T47D (cell line): ENCODE results near the gene SULT1A3.
"Not testable (repeated sequence)": the region's sequence is repeated elsewhere in the genome, so short reads cannot be mapped to it uniquely, and the experiment has no call there.

Source experiments
- DNase-seq, 2 experiments: peaks; one replicate each; pipeline versions ENCODE4 v3.0.0 to v3.0.0-alpha.2; 2011 to 2012; ENCODE audit warnings: low read depth in 1 of 2, low spot score in 1 of 2
- JUND ChIP-seq: IDR thresholded peaks from 2 replicates; pipeline ENCODE4 v1.6.1; 2012; ENCODE audit warnings: low read depth
- in situ Hi-C: cut with HindIII; loops from 2 replicates; pipeline ENCODE4 v1.10.0; 2016; ENCODE audit warnings: low sequenced_read_pairs, low pct_unique_long_range_greater_than_20kb

SULT1A3 gene

DNA sequence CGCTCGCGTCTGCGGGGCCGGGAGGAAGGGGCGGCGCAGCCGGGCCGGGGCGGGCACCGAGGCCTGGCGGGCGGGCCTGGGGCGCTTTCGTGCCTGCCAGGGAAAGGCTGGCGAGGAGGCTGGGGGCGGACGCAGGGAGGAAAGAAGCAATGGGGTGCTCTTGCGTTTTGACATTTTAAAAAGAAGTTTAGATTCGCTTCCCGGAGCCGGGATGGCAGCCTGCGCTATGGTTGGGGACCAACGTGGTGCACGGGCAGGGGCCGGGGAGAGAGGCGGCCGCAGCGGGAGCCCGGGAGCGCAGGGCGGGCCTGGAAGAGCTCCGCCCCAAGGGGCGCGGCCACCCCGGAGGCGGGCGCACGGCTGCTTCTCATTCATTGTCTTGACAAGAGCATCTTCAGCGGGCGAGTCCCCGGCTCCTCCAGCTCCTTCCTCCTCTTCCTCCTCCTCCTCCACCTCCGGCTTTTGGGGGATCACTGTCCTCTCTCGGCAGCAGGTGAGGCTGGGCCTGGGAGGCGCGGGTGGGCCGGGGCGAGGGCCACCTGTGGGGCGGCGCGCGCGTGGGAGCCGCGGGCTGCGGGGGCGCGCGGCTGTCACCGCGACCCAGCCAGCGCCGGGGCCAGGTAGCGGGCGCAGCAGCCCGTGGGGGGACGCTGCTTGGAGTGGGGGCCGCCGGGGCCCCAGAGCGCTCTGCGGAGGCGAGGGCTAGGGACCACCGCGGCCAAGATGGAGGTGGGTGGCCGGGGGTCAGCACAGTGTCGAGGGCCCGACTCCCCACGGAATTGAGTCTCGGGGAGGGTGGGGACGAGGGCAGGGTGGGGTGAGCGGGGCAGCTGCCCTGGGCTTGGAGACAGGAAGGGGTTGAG lies 15.6 kb upstream of the SULT1A3 start, which contains the start of gene CORO1A:
Gene CORO1A (plus strand): TSS at position 370 of the 863 bp plus-strand sequence. CDS start 1,608 bp downstream, outside the sequence.
- TF ChIP-seq JUND, result no peak
- in situ Hi-C loops, result no loop called here
- peak; percentile 83 to 89 for DNase-seq

DNA sequence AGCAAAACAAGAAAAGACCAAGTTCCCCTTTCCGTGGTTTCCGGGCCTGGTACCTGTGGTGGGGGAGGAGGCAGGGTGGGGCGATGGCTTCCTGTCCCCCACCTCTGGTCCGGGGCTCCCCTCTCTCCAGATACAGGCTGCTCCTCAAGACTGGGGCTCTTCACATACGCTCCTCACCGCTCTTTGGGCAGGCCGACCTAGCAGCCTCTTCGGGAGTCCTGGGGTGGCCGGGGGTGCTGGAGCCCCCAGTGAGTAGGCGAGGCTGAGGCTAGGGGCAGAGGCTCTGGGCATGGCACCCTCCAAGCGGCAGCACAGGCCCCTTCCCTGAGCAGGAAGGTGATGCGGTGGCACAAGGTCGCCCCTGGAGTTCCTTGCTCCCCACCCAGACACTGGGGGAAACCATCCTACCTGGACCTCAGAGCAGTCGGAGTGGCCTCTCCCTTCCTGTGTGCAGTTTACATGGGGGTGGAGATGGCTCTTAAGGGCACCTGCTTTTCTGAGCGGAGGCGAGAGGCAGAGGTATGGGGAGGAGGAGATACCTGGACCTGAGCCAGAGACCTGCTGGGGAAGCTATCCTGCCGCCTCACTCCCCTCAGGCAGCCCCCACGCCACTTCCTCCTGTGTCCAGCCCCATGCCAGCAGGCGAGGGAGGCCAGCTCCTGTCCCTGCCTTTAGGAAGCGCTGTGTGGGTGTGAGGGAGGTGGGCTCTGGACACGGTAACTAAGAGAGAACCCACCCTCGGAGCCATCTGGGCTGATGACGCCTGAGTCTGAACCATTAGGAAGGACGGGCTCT lies 14.8 kb upstream of the SULT1A3 start:
- in situ Hi-C loops, result no loop called here
- TF ChIP-seq JUND, result no peak
- no peak for DNase-seq

DNA sequence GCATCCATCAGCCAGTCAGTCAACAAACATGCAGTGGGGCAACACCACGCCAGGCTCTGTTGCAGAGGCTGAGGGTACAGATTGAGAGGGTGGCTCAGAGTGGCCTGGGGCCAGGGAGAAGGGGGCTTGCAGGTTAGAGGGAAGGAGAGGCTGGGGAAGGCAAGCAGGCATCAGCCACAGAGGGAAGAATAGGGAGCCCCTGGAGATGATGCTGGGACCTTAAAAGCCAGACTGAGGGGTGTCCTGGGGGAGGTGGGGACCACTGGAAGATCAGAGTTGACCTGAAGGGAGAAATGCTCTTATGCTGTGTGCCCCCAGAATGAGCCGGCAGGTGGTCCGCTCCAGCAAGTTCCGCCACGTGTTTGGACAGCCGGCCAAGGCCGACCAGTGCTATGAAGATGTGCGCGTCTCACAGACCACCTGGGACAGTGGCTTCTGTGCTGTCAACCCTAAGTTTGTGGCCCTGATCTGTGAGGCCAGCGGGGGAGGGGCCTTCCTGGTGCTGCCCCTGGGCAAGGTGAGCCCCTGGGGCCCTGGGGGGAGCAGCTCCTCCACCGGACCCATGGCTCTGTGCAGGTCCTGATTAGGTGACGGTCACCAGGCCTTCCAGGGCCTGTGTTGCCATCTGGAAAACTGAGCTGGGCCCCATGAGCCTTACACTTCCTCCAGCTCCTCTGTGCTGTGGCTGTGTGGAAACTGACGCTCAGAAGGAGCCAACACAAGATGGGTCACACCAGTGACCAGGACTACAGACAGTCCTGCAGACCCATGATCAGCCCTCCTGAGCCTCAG lies 14.0 kb upstream of the SULT1A3 start:
- TF ChIP-seq JUND, result no peak
- in situ Hi-C loops, result no loop called here
- DNase-seq, result no peak

DNA sequence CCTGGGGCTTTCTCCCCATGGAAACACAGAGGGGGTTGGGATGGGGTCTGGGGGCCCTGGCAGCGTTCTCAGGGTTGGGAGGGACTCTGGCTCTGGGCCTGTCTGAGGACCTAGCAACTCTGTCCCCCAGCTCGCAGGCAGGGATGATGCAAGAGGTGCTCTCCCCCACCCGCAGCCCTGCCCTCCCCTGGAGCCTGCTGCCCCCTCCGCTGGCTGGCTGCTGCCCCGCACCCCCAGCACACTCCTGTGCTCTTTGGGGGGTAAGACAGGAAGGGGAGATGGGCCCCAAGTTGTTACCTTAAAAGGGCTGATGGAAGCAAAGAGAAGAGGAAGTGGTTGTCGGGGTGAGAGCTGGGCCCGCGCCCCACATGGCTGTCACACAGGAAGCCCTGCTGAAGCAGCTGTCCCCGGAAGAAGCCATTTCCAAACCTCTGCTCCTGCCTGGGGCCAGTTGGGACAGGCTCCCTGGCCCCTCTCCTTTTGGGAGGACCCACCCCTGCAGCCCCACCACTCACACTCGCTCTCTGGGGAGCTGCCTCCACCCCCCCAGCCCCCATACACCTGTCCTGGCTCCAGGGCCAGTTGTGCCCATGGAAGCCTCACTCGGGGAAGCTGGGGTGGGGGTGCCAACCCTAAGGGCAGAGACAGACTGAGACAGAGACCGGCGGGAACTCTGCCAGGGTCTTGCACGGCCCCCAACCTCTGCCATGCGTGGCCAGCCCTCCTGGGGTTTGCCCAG lies 13.2 kb upstream of the SULT1A3 start:
- in situ Hi-C loops, result no loop called here
- DNase-seq, result no peak
- no peak for TF ChIP-seq JUND

DNA sequence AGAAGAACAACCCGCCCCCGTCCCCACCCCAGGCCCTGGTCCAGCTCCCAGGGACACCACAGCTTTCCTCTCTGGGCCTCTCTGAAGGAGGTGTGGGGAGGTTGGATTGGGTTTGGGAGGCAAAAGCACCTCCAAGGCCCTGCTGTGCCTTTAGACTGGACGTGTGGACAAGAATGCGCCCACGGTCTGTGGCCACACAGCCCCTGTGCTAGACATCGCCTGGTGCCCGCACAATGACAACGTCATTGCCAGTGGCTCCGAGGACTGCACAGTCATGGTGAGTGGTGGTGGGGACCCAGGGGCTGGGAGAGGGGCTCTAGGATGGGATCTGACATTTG lies 12.6 kb upstream of the SULT1A3 start:
- in situ Hi-C loops, result no loop called here
- TF ChIP-seq JUND, result no peak
- DNase-seq, result no peak

DNA sequence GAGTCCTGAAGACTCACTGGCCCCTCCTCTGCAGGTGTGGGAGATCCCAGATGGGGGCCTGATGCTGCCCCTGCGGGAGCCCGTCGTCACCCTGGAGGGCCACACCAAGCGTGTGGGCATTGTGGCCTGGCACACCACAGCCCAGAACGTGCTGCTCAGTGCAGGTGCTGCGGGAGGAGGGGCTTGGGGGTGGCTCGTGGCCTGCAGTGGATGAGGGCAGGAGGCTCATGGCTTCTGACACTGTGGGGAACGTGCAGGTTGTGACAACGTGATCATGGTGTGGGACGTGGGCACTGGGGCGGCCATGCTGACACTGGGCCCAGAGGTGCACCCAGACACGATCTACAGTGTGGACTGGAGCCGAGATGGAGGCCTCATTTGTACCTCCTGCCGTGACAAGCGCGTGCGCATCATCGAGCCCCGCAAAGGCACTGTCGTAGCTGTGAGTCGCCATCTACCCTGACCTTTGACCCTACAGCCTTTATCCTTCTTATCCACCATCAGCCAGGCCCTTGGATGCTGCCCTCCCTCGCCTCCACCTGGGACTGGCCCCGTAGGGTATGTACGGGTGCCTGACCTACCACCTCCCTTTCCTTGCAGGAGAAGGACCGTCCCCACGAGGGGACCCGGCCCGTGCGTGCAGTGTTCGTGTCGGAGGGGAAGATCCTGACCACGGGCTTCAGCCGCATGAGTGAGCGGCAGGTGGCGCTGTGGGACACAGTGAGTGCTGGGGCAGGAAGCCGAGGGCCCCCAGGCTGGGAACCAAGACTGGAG lies 12.1 kb upstream of the SULT1A3 start:
- TF ChIP-seq JUND, result no peak
- in situ Hi-C loops, result no loop called here
- DNase-seq, result peak; percentile 71 to 78

DNA sequence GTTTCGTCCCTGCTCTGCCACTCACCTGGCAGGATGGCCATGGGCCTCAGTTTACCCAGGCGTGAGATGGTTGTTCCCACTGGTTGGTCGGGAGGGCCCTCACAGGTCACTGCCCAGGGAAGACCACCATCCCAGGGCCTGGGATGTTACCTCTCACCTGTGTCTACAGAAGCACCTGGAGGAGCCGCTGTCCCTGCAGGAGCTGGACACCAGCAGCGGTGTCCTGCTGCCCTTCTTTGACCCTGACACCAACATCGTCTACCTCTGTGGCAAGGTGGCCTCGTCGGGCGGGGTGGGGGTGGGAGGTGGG lies 11.5 kb upstream of the SULT1A3 start:
- in situ Hi-C loops, result no loop called here
- no peak for DNase-seq
- TF ChIP-seq JUND, result no peak

DNA sequence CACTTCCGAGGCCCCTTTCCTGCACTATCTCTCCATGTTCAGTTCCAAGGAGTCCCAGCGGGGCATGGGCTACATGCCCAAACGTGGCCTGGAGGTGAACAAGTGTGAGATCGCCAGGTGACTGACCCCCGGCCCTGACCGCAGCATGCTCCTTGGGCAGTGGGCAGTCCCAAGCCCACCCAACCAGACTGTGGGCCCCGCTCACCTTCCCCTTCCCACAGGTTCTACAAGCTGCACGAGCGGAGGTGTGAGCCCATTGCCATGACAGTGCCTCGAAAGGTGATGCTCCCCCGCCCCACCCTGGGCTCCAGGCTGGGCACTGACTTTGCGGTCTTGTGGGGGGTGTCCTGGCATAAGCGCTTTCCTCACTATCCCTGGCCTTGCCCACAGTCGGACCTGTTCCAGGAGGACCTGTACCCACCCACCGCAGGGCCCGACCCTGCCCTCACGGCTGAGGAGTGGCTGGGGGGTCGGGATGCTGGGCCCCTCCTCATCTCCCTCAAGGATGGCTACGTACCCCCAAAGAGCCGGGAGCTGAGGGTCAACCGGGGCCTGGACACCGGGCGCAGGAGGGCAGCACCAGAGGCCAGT lies 11.0 kb upstream of the SULT1A3 start:
- in situ Hi-C loops, result no loop called here
- DNase-seq, result no peak
- no peak for TF ChIP-seq JUND

DNA sequence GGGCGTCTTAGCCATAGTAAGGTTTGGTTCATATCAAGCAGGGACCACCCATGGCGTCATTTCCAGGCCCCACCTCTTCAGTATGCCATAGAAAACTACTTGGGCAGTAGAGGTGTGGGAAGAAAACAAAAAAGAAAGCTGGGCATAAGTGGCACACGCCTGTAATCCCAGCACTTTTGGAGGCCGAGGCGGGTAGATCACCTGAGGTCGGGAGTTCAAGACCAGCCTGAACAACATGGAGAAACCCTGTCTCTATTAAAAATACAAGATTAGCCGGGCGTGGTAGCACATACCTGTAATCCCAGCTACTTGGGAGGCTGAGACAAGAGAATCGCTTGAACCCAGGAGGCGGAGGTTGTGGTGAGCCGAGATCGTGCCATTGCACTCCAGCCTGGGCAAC lies 7.9 kb upstream of the SULT1A3 start:
- DNase-seq, in situ Hi-C loops: not testable (repeated sequence)

DNA sequence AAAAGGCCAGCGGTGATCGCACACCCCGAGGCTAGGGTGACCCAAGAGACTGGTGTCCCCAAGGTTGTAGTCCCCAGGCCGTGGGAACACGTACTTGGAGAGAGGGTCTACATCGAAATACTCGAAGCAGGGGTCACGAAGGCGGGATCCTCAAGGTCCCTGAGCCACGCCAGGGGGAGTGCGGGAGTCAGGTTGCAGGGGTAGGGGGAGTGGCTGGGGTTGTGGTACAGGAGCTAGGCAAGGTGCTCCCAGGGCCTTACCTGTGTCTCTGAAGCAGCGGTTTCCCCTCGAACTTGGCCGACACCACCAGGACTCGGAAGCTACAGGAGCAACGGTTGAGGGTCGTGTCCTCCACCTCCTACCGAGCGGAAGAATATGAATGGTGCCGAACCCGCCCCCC lies 6.0 kb upstream of the SULT1A3 start:
- DNase-seq, in situ Hi-C loops: not testable (repeated sequence)

DNA sequence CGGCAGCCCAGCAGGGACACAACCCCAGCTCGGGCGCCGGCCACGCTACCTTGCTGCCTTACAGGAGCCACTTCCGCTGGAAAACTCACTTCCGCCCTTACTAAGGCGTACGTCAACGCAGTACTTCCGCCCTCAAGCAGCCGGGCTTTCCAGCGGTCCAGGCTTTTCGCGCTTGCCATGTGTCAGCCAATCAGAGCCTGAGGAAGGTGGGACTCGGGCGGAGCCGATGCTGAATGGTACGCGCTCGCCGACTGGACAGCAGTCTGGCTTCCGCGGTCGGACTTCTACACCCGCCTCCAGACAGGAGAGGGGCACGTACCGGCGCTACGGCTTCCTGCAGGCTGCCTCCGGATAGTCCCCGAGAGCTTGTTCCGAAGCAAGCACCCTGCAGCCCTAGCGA lies 5.4 kb upstream of the SULT1A3 start, which contains the start of the genes BOLA2B and SLX1A:
Gene BOLA2B (minus strand): TSS at position 52 of the 400 bp plus-strand sequence. CDS start 71 bp downstream, outside the sequence.
Gene SLX1A (plus strand): TSS at position 261 of the 400 bp plus-strand sequence. CDS start 210 bp downstream, outside the sequence.
- in situ Hi-C loops, result not testable (repeated sequence)

DNA sequence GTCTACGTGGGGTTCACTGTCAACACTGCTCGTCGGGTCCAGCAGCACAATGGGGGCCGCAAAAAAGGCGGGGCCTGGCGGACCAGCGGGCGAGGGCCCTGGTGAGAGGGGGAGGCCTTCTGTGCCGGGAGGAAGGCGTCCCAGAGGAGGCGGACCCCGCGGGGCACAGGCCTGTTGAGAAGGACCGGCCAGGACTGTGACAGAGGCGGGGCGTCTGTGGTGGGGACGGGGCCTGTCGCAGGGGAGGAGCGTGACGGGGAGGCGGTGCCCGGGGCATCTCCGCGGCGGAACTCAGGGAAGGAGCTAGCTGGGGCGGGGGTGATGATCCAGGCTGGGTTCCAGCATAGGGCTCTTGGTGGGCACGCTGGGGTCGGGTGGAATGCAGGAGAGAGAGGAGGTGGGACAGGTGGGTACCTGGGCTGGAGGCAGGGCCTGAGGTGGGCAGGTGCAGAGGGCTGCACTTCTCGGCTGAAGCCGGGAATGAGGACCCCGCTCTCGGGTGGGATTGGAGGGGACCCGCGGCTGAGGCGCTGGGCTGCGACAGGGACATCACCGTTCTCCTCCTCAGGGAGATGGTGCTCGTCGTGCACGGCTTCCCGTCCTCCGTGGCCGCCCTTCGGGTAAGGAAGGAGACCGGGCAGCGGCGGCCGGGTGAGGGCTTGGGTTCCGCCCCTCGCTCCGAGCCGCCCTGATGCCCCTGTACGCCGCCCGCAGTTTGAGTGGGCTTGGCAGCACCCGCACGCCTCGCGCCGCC lies 4.7 kb upstream of the SULT1A3 start:
- in situ Hi-C loops, DNase-seq: not testable (repeated sequence)

More for the DNA sequence above, 5.4 kb upstream of the SULT1A3 start, which contains the start of the genes BOLA2B and SLX1A:
- not testable (repeated sequence) for DNase-seq

DNA sequence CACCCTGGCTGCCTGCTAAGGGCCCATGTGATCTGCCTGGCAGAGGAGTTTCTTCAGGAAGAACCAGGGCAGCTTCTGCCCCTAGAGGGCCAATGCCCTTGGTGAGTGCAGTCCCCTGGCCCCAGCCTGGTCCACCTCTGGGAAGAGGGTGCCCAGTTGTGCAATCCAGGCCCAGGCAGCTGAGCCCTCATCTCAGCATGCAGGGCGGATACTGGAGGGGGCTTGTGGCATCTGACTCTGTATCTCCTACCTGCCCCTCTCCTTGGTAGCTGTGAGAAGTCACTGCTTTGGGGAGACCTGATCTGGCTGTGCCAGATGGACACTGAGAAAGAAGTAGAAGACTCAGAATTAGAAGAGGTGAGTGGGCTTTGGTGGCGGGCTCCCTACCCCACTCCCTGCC lies 2.1 kb upstream of the SULT1A3 start:
- in situ Hi-C loops, DNase-seq: not testable (repeated sequence)

DNA sequence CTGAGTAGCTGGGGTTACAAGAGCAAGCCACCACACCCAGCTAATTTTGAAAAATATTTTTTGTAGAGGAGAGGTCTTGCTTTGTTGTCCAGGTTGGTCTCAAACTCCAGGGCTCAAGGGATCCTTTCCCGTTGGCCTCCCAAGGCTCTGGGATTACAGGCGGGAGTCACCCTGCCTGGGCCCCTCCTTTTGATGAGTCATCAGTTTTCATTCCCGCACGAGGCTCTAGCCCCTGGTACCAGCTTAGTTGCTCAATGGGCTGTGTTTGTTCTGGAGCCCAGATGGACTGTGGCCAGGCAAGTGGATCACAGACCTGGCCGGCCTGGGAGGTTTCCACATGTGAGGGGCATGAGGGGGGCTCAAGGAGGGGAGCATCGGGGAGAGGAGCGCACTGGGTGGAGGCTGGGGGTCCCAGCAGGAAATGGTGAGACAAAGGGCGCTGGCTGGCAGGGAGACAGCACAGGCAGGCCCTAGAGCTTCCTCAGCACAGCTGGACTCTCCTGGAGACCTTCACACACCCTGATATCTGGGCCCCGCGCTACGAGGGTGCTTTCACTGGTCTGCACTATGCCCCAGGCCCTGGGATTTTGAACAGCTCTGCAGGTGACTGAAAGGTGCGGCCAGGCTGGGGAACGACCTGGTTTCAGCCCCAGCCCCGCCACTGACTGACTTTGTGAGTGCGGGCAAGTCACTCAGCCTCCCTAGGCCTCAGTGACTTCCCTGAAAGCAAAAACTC lies 721 bp downstream of the SULT1A3 start:
- in situ Hi-C loops, result not testable (repeated sequence)

More for the DNA sequence above, 721 bp downstream of the SULT1A3 start:
- DNase-seq, result not testable (repeated sequence)
